PC-3 (cell line): ENCODE data around the gene PYROXD2. TPM values are rescaled to one million over a fixed set of nuclear protein-coding genes. Genes with fewer than 3 reads are reported as not detected.

Source experiments
- ATAC-seq: fragments of 200-7000 bp; cut with Tn5 transposase; 2 replicates; pipeline ENCODE4 v1.9.1; 2020; ENCODE audit warnings: mild to moderate bottlenecking, moderate library complexity
- BruUV-seq: library from RNA; stranded (reverse); fragments of 400-500 nt; replicated peaks from 2 replicates; lab custom pipeline; 2021; lab: Mats Ljungman, UMichigan
- CTCF ChIA-PET: fragments of 300-600 bp; sonication (Branson Sonifier 250); formaldehyde crosslinking; loops from one replicate; lab custom pipeline; 2022; ENCODE audit warnings: antibody characterized with exemption; lab: Charles Lee
- POLR2A ChIA-PET: fragments of 300-600 bp; sonication (Branson Sonifier 250); formaldehyde crosslinking; loops from one replicate; lab custom pipeline; 2022; ENCODE audit warnings: antibody characterized with exemption; ENCODE audit not compliant: unreplicated experiment; lab: Charles Lee
- DNase-seq: peaks from one replicate; pipeline ENCODE4 v3.0.0-alpha.2; 2015
- H2AFZ ChIP-seq: fragments of 300-600 bp; sonication (generic); 2 replicates; pipeline ENCODE4 v1.6.0; 2016; ENCODE audit warnings: antibody characterized with exemption, low read length
- H3F3A ChIP-seq: fragments of 300-600 bp; sonication (generic); one replicate; pipeline ENCODE4 v1.6.0; 2017; ENCODE audit warnings: antibody characterized with exemption, low read length, control low read depth, mild to moderate bottlenecking; ENCODE audit not compliant: unreplicated experiment
- H3K27ac ChIP-seq: fragments of 300-600 bp; sonication (generic); 2 replicates; pipeline ENCODE4 v1.5.1; 2016; ENCODE audit warnings: mild to moderate bottlenecking, low read length
- H3K27me3 ChIP-seq: fragments of 300-600 bp; sonication (generic); 2 replicates; pipeline ENCODE4 v1.6.1; 2016; ENCODE audit warnings: low read length, mixed read lengths
- H3K36me3 ChIP-seq: fragments of 300-600 bp; sonication (generic); 2 replicates; pipeline ENCODE4 v1.6.1; 2016; ENCODE audit warnings: low read depth, mixed run types, low read length, mixed read lengths
- H3K4me1 ChIP-seq: fragments of 300-600 bp; sonication (generic); 2 replicates; pipeline ENCODE4 v1.5.1; 2016; ENCODE audit warnings: low read length; ENCODE audit not compliant: insufficient read depth
- H3K4me2 ChIP-seq: fragments of 300-600 bp; sonication (generic); 2 replicates; pipeline ENCODE4 v1.6.0; 2016; ENCODE audit warnings: low read length
- H3K4me3 ChIP-seq: fragments of 300-600 bp; sonication (generic); 2 replicates; pipeline ENCODE4 v1.5.1; 2016; ENCODE audit warnings: mild to moderate bottlenecking, low read length, mixed read lengths
- H3K79me2 ChIP-seq: fragments of 300-600 bp; sonication (generic); 2 replicates; pipeline ENCODE4 v1.6.1; 2017; ENCODE audit warnings: low read length, mixed read lengths
- H3K9ac ChIP-seq: fragments of 300-600 bp; sonication (generic); 2 replicates; pipeline ENCODE4 v1.6.0; 2016; ENCODE audit warnings: mild to moderate bottlenecking, low read length
- H3K9me2 ChIP-seq: fragments of 300-600 bp; sonication (generic); replicated peaks from 2 replicates; pipeline ENCODE4 v1.6.1; 2016; ENCODE audit warnings: mixed run types, low read length, mixed read lengths
- H3K9me3 ChIP-seq: fragments of 300-600 bp; sonication (generic); 2 replicates; pipeline ENCODE4 v1.6.1; 2016; ENCODE audit warnings: low read length, mixed read lengths
- H4K20me1 ChIP-seq: fragments of 300-600 bp; sonication (generic); 2 replicates; pipeline ENCODE4 v1.6.1; 2016; ENCODE audit warnings: low read length, mixed read lengths
- CTCF ChIP-seq: fragments of 300-600 bp; sonication (generic); conservative IDR thresholded peaks from 2 replicates; pipeline ENCODE4 v1.5.1; 2017; ENCODE audit warnings: antibody characterized with exemption, low read depth, mild to moderate bottlenecking, low read length
- EZH2 ChIP-seq: fragments of 300-600 bp; sonication (generic); IDR thresholded peaks from one replicate; pipeline ENCODE4 v1.6.1; 2017; ENCODE audit warnings: antibody characterized with exemption, mild to moderate bottlenecking, low read length; ENCODE audit not compliant: unreplicated experiment
- EZH2phosphoT487 ChIP-seq: fragments of 300-600 bp; sonication (generic); IDR thresholded peaks from 2 replicates; pipeline ENCODE4 v1.6.1; 2018; ENCODE audit warnings: mild to moderate bottlenecking, antibody characterized with exemption, low read length, borderline replicate concordance
- intact Hi-C: fragments of 100-400 bp; cut with micrococcal nuclease; formaldehyde crosslinking; loops from 2 replicates; pipeline ENCODE4 v1.9.0; 2023
- total RNA-seq: library from RNA; depleted of rRNA; stranded (reverse); fragments of >200 nt; gene quantifications from 2 replicates; pipeline ENCODE4 v1.2.3, GENCODE V29; 2014

PYROXD2 gene
- total RNA-seq, 1 experiment from 2014 or later: 3.1 TPM

GRCh38 chr10:98370831-98371820, 43.9 kb downstream of the PYROXD2 start:
- intact Hi-C loops: no loop called here
- no TSS peak for BruUV-seq

GRCh38 chr10:98369801-98370200, 45.2 kb downstream of the PYROXD2 start:
- H3K9me2 ChIP-seq: no peaks in the 10 kb centered on the region

More at GRCh38 chr10:98370831-98371820, 43.9 kb downstream of the PYROXD2 start:
- no peak for TF ChIP-seq CTCF
- TF ChIP-seq EZH2: no peak
- TF ChIP-seq EZH2phosphoT487: no peak
- Histone ChIP-seq H3K9me2 (no peaks in the 10 kb centered on the region), H3K4me2 (no peak overlapping the region), H3K9me3 (no peaks in the 10 kb centered on the region), H4K20me1 (no peaks in the 10 kb centered on the region), H3K4me3 (no peak overlapping the region), H3F3A (peaks cover 7% of the 10 kb centered on the region), H3K9ac (no peak overlapping the region), H3K27ac (no peak overlapping the region), H3K4me1 (peaks cover 24% of the 10 kb centered on the region), H3K27me3 (no peaks in the 10 kb centered on the region), H3K36me3 (no peaks in the 10 kb centered on the region), H2AFZ (no peak overlapping the region), H3K79me2 (no peaks in the 10 kb centered on the region)
- DNase-seq (no peak), ATAC-seq (no peak)
- POLR2A ChIA-PET: no interaction called here
- CTCF ChIA-PET: no interaction called here

More at GRCh38 chr10:98369801-98370200, 45.2 kb downstream of the PYROXD2 start:
- Histone ChIP-seq H3K79me2 (no peaks in the 10 kb centered on the region), H3K9me3 (no peaks in the 10 kb centered on the region), H3K27me3 (no peaks in the 10 kb centered on the region), H3K4me1 (peaks cover 15% of the 10 kb centered on the region), H3F3A (peaks cover 7% of the 10 kb centered on the region), H3K27ac (no peak overlapping the region), H3K4me3 (no peak overlapping the region), H3K36me3 (no peaks in the 10 kb centered on the region), H4K20me1 (no peaks in the 10 kb centered on the region), H2AFZ (no peak overlapping the region), H3K4me2 (no peak overlapping the region), H3K9ac (no peak overlapping the region)
- no peak for ATAC-seq
- intact Hi-C loops: no loop called here
- no peak for TF ChIP-seq CTCF
- no peak for TF ChIP-seq EZH2
- no peak for TF ChIP-seq EZH2phosphoT487
- POLR2A ChIA-PET: no interaction called here
- CTCF ChIA-PET: no interaction called here
- no peak for DNase-seq
- no TSS peak for BruUV-seq
